CD4-positive, alpha-beta memory T cell (primary cell): ENCODE measurements around the gene LSM14B. TPM values are rescaled to one million over a fixed set of nuclear protein-coding genes. Genes with fewer than 3 reads are reported as not detected.

Experiments used
- CTCF ChIA-PET: fragments of 350-600 bp; sonication (Branson Sonifier 250); formaldehyde crosslinking; loops from one replicate; lab custom pipeline; 2021; ENCODE audit warnings: inconsistent platforms; ENCODE audit not compliant: partially characterized antibody; lab: Charles Lee
- POLR2A ChIA-PET: fragments of 350-600 bp; sonication (Branson Sonifier 250); formaldehyde crosslinking; loops from one replicate; lab custom pipeline; 2021; ENCODE audit not compliant: partially characterized antibody; lab: Charles Lee
- DNase-seq, 5 donors: peaks; one replicate each; pipeline versions ENCODE4 v3.0.0 to v3.0.0-alpha.2; 2020 to 2022; ENCODE audit warnings: mixed read lengths in 1 of 5
- H3K27ac ChIP-seq: one replicate; pipeline ENCODE4 v1.7.0; 2013; ENCODE audit warnings: low read depth, low read length
- H3K27me3 ChIP-seq: 2 replicates; pipeline ENCODE4 v1.7.0; 2013; ENCODE audit warnings: mild to moderate bottlenecking, low read length, moderate library complexity; ENCODE audit not compliant: insufficient read depth
- H3K36me3 ChIP-seq: 2 replicates; pipeline ENCODE4 v1.7.0; 2013; ENCODE audit warnings: mild to moderate bottlenecking, low read length, moderate library complexity; ENCODE audit not compliant: insufficient read depth
- H3K4me1 ChIP-seq: 2 replicates; pipeline ENCODE4 v1.7.0; 2013; ENCODE audit warnings: mild to moderate bottlenecking, low read length, moderate library complexity; ENCODE audit not compliant: insufficient read depth
- H3K4me3 ChIP-seq, 2 donors: one replicate each; pipeline ENCODE4 v1.7.0; 2013; ENCODE audit warnings: low read length in 2 of 2, mild to moderate bottlenecking in 1 of 2
- H3K9me3 ChIP-seq, 2 donors: one replicate each; pipeline ENCODE4 v1.7.0; 2013; ENCODE audit warnings: low read length in 2 of 2, control low read depth in 1 of 2; ENCODE audit not compliant: control insufficient read depth in 1 of 2
- H3K27ac Mint-ChIP-seq, 7 donors: one replicate each; pipeline ENCODE4 v1.8.0; 2020 to 2021; ENCODE audit warnings: mixed read lengths in 7 of 7, mild to moderate bottlenecking in 6 of 7, inconsistent platforms in 3 of 7, moderate library complexity in 3 of 7
- H3K27me3 Mint-ChIP-seq, 2 donors: one replicate each; pipeline ENCODE4 v1.8.0; 2020 to 2021; ENCODE audit warnings: mixed read lengths in 2 of 2
- H3K36me3 Mint-ChIP-seq, 2 donors: one replicate each; pipeline ENCODE4 v1.8.0; 2020 to 2021; ENCODE audit warnings: mixed read lengths in 2 of 2, inconsistent platforms in 1 of 2, mild to moderate bottlenecking in 1 of 2
- H3K4me1 Mint-ChIP-seq, 4 donors: one replicate each; pipeline ENCODE4 v1.8.0; 2020 to 2021; ENCODE audit warnings: mixed read lengths in 4 of 4, mild to moderate bottlenecking in 1 of 4
- H3K4me3 Mint-ChIP-seq, 8 donors: one replicate each; pipeline ENCODE4 v1.8.0; 2020 to 2021; ENCODE audit warnings: mixed read lengths in 8 of 8, mild to moderate bottlenecking in 7 of 8, moderate library complexity in 6 of 8, inconsistent platforms in 3 of 8
- H3K9me3 Mint-ChIP-seq, 8 donors: one replicate each; pipeline ENCODE4 v1.8.0; 2020 to 2021; ENCODE audit warnings: mixed read lengths in 8 of 8, mild to moderate bottlenecking in 5 of 8, inconsistent platforms in 3 of 8, moderate library complexity in 1 of 8
- intact Hi-C: fragments of 100-400 bp; cut with micrococcal nuclease; formaldehyde crosslinking; loops from one replicate; pipeline ENCODE4 v1.15.1; 2023
- polyA plus RNA-seq, 2 donors: library from polyadenylated mRNA; unstranded; fragments of 300-500 nt; fragmentation: Illumina TruSeq; gene quantifications; one replicate each; pipeline ENCODE4 v1.2.3, GENCODE V29; 2021
- total RNA-seq, 2 experiments: library from RNA; stranded (reverse); gene quantifications; one replicate each; pipeline ENCODE4 v1.2.3, GENCODE V29; 2021

Gene LSM14B
- total and polyA plus RNA-seq, 4 experiments from 2014 or later: 0.78 to 50.3 (median 24.8) TPM

DNA sequence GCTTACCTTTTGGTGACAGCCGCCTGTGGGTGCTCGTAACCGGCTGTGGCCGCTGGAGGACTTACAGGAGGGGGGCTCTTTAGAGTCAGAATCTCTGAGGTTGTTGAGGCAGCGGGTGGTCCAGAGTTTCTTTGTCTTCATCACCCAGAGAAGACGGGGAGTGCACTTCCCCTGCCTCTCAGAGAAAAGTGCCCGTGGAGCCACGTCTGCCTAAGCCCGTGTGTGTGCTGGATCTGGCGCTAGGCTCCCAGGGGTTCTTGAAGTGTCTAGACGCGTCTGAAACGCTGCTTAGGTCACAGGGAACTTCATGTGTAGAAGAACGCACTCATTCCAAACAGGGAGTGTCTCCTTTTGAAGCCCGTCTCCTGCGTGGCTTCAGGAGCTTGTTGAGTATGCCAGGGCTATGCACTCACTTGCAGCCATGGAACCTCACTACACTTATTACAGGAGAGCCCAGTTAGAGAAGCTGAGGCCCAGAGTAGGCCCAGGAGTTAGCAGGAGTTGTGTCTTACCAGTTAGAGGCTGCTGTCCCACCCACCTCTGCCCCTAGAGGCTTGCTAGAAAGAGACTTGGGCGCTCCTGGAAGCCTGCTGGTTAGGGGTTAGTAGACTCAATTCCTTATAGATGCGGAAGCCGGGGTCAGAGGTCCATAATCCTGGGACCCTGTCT, 1.3 kb downstream of the LSM14B start:
- Histone ChIP-seq H3K4me1 (peaks cover 32% of the 10 kb centered on the region), H3K27me3 (no peaks in the 10 kb centered on the region), H3K4me3 (peak overlapping the region in 1 of 2 donors; percentile 47), H3K36me3 (peaks cover 36% of the 10 kb centered on the region), H3K27ac (peak overlapping the region; percentile 25), H3K9me3 (no peaks in the 10 kb centered on the region)
- intact Hi-C loops: loop anchor here (5.0 kb wide), 1 partner anchor 264 kb away; the partner anchor contains the start of gene RPS21
- Mint-ChIP-seq H3K36me3 (peaks cover 27 to 46% of the 10 kb centered on the region in 2 donors), H3K9me3 (peaks cover 0 to 2% (median 0%) of the 10 kb centered on the region in 8 donors), H3K27me3 (no peaks in the 10 kb centered on the region), H3K4me3 (peak overlapping the region; percentile 80 to 88 (median 86)), H3K4me1 (peaks cover 27 to 71% (median 49%) of the 10 kb centered on the region in 4 donors), H3K27ac (peak overlapping the region; percentile 62 to 92 (median 83))
- ChIA-PET POLR2A (interaction anchor here (0.5 to 11.1 kb wide), 6 partner anchors 9 to 62 kb away, joined by 3 to 130 read pairs (median 10); partner anchors contain the start of genes PSMA7, SS18L1 and TAF4), CTCF (interaction anchor here (1.4 to 5.5 kb wide), 3 partner anchors 12 to 112 kb away, joined by 4 to 35 read pairs (median 8); no protein-coding TSS in a partner anchor)
- peak in 1 of 5 donors; percentile 38 for DNase-seq

DNA sequence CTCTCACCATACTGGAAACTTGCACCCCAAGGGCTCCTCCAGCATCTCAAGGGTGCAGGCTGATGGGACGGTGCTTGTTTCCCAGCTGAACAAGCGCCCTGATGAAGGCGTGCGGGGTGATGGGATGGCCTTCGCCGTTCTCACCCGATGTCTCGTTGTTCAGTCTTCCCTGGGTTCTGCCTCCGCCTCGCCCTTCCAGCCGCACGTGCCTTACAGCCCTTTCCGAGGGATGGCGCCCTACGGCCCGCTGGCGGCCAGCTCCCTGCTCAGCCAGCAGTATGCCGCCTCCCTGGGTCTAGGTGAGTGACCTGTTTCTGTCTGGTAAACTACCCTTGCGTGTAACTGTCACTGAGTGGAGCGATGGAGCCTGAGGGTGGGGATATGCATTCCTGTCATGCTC, 3.9 kb downstream of the LSM14B start:
- peak in 1 of 5 donors; percentile 20 for DNase-seq
- H3K36me3 ChIP-seq: peaks cover 60% of the 10 kb centered on the region
- H3K27ac Mint-ChIP-seq: peak overlapping the region in 1 of 7 donors; percentile 51

DNA sequence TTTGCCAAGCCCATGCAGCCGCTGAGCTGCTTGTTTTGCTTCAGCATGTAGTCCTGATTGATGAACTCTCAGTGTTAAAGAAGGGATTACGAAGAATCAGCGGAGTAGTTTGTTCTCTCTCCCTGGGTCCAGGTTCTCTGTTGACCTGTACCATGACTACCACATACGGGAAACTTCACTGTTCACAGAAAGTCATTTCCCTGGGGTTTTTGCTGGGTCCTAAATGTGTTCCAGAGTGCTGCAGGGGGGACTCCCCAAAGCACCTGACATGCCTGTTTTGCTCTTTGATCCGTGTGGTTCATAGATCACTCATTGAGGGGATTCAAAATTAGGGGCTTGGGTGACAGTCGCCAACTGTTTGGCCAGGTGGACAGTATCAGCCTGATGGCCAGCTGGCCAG, 5.5 kb downstream of the LSM14B start:
- Histone ChIP-seq H3K4me1 (peaks cover 20% of the 10 kb centered on the region), H3K4me3 (no peak overlapping the region), H3K9me3 (no peaks in the 10 kb centered on the region), H3K27me3 (no peaks in the 10 kb centered on the region), H3K27ac (no peak overlapping the region), H3K36me3 (peaks cover 74% of the 10 kb centered on the region)
- peaks cover 0 to 2% (median 0%) of the 10 kb centered on the region in 8 donors for H3K9me3 Mint-ChIP-seq
- peaks cover 51 to 83% of the 10 kb centered on the region in 2 donors for H3K36me3 Mint-ChIP-seq
- peaks cover 23 to 64% (median 54%) of the 10 kb centered on the region in 4 donors for H3K4me1 Mint-ChIP-seq
- DNase-seq: no peak
- CTCF ChIA-PET: interaction anchor here (2.4 to 5.5 kb wide), 2 partner anchors 8 to 117 kb away, joined by 5 to 35 read pairs; no protein-coding TSS in a partner anchor
- peak overlapping the region in 3 of 7 donors; percentile 38 to 79 (median 48) for H3K27ac Mint-ChIP-seq
- H3K4me3 Mint-ChIP-seq: peak overlapping the region in 1 of 8 donors; percentile 45
- H3K27me3 Mint-ChIP-seq: no peaks in the 10 kb centered on the region
- POLR2A ChIA-PET: interaction anchor here (11.1 kb wide), 1 partner anchor 16 kb away, joined by 115 read pairs; the partner anchor contains the start of genes PSMA7 and SS18L1
- intact Hi-C loops: no loop called here

More for the DNA sequence above, 3.9 kb downstream of the LSM14B start:
- Histone ChIP-seq H3K27me3 (no peaks in the 10 kb centered on the region), H3K4me3 (no peak overlapping the region), H3K27ac (no peak overlapping the region), H3K4me1 (peaks cover 20% of the 10 kb centered on the region), H3K9me3 (no peaks in the 10 kb centered on the region)
- peaks cover 18 to 57% (median 47%) of the 10 kb centered on the region in 4 donors for H3K4me1 Mint-ChIP-seq
- CTCF ChIA-PET: interaction anchor here (2.4 to 5.5 kb wide), 2 partner anchors 10 to 115 kb away, joined by 8 to 35 read pairs; no protein-coding TSS in a partner anchor
- POLR2A ChIA-PET: interaction anchor here (1.0 to 11.1 kb wide), 3 partner anchors 10 to 59 kb away, joined by 3 to 130 read pairs (median 115); partner anchors contain the start of genes PSMA7, SS18L1 and TAF4
- H3K4me3 Mint-ChIP-seq: no peak overlapping the region
- peaks cover 38 to 69% of the 10 kb centered on the region in 2 donors for H3K36me3 Mint-ChIP-seq
- no peaks in the 10 kb centered on the region for H3K27me3 Mint-ChIP-seq
- H3K9me3 Mint-ChIP-seq: peaks cover 0 to 2% (median 0%) of the 10 kb centered on the region in 8 donors
- intact Hi-C loops: no loop called here

DNA sequence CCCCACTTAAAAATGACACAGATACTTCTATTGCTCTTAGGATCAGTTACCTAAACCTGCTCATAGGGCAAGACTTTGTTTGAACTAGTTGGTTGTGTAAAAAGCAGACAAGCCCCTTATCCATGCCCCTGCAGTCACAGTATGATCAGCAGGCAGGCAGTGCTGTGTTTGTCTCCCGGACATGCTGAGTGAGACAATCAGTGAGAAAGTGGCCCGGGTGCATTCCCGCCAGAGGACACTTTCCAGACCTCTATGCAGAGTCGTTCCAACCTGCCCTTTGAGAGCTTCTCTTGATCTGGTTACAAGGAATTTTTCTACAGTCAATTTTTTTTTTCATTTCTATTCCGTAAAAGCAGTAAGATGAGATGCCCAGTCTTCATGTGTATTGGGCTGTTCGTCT, 6.2 kb downstream of the LSM14B start:
- peaks cover 79% of the 10 kb centered on the region for H3K36me3 ChIP-seq
- no peak overlapping the region for H3K4me3 Mint-ChIP-seq
- no peak overlapping the region for H3K27ac ChIP-seq
- CTCF ChIA-PET: interaction anchor here (1.2 to 2.4 kb wide), 2 partner anchors 24 to 118 kb away, joined by 3 to 5 read pairs; no protein-coding TSS in a partner anchor
- H3K27me3 ChIP-seq: no peaks in the 10 kb centered on the region
- no peaks in the 10 kb centered on the region for H3K9me3 ChIP-seq
- POLR2A ChIA-PET: no interaction called here
- H3K4me1 ChIP-seq: peaks cover 16% of the 10 kb centered on the region
- intact Hi-C loops: no loop called here
- H3K4me3 ChIP-seq: no peak overlapping the region
- no peaks in the 10 kb centered on the region for H3K9me3 Mint-ChIP-seq
- no peaks in the 10 kb centered on the region for H3K27me3 Mint-ChIP-seq
- DNase-seq: no peak
- H3K27ac Mint-ChIP-seq: peak overlapping the region in 3 of 7 donors; percentile 29 to 79 (median 66)
- H3K36me3 Mint-ChIP-seq: peaks cover 51 to 84% of the 10 kb centered on the region in 2 donors
- peaks cover 22 to 65% (median 51%) of the 10 kb centered on the region in 4 donors for H3K4me1 Mint-ChIP-seq

DNA sequence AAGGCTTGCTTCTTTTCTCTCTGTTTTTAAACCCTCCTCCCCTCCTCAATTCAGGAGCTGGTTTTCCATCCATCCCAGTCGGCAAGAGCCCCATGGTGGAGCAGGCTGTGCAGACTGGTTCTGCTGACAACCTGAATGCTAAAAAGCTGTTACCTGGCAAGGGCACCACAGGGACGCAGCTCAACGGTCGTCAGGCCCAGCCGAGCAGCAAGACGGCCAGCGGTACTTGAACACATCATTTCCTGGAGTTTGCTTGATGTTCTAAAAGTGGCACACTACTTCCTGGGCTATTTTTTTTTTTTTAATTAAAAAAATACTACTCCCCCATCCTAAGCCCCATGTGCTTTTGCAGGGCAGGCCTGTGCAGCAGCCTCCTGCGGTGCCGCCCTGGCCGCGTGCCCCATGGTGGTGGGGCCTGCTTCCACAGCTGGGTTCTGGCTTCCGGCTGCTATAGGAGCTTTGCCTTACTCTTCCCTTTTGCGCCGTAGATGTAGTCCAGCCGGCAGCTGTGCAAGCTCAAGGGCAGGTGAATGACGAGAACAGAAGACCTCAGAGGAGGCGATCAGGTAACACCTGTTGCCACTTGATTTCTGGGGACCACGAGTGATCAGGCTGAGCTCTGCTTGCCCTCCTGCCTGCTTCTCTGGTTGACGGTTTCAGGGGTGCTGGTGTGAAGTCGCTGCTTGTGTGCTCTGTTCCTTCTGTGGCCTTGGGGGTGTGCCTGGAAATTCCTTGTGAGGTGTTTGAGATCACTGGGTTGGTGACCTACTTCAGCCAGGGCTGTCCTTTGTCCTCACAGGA, 7.7 kb downstream of the LSM14B start:
- Mint-ChIP-seq H3K27ac (peak overlapping the region in 5 of 7 donors; percentile 10 to 66 (median 30)), H3K4me1 (peaks cover 18 to 51% (median 42%) of the 10 kb centered on the region in 4 donors), H3K27me3 (no peaks in the 10 kb centered on the region), H3K4me3 (peak overlapping the region in 2 of 8 donors; percentile 10 to 31), H3K9me3 (no peaks in the 10 kb centered on the region), H3K36me3 (peaks cover 54 to 85% of the 10 kb centered on the region in 2 donors)
- POLR2A ChIA-PET: interaction anchor here (0.7 to 1.0 kb wide), 3 partner anchors 12 to 64 kb away, joined by 3 read pairs; partner anchors contain the start of genes PSMA7, SS18L1 and TAF4
- Histone ChIP-seq H3K4me1 (peaks cover 3% of the 10 kb centered on the region), H3K4me3 (no peak overlapping the region), H3K9me3 (no peaks in the 10 kb centered on the region), H3K27ac (no peak overlapping the region), H3K36me3 (peaks cover 90% of the 10 kb centered on the region), H3K27me3 (no peaks in the 10 kb centered on the region)
- no peak for DNase-seq
- CTCF ChIA-PET: interaction anchor here (1.2 to 2.4 kb wide), 3 partner anchors 12 to 119 kb away, joined by 3 to 6 read pairs (median 5); no protein-coding TSS in a partner anchor
- intact Hi-C loops: no loop called here

DNA sequence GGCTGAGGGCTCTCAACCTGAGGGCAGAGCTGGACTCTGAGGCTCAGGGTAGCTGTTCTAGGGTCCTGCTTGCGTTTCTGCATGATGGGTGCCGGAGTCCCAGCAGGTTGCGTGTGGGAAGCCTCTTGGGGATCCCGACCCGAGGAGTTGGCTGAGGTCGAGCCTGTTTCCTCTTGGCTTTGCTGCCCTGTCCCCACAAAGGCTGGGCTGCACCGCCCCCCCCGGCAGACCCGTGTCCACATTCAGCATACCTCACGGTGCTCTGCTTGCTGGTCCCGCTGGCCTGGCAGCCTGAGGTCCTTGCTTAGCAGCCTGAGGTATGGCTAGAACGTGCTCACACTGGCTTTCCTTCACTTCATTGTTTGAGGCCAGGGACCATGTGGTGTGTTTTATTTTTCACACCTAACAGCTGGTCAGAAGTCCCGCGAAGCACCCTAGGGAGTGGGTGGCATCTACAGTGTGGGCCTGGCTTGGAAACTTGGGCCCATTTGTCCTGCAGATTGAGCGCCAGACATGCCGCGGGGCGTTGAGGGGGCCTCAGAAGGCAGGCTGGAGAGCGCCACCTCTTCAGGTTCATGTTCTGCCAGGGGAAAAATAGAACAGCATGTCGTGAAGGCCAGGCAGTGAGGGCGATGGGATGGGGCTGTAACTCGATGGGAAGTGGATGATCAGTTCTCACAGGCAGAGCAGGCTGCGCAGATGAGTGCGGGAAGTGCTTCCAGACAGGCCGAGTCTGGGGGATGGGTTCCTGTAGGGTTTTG, 9.5 kb downstream of the LSM14B start:
- Mint-ChIP-seq H3K27ac (peak overlapping the region in 6 of 7 donors; percentile 2 to 92 (median 79)), H3K36me3 (peaks cover 46 to 90% of the 10 kb centered on the region in 2 donors), H3K4me1 (peaks cover 13 to 48% (median 36%) of the 10 kb centered on the region in 4 donors), H3K4me3 (peak overlapping the region in 5 of 8 donors; percentile 19 to 69 (median 59)), H3K27me3 (no peaks in the 10 kb centered on the region), H3K9me3 (no peaks in the 10 kb centered on the region)
- Histone ChIP-seq H3K4me3 (no peak overlapping the region), H3K27me3 (no peaks in the 10 kb centered on the region), H3K4me1 (peaks cover 3% of the 10 kb centered on the region), H3K27ac (no peak overlapping the region), H3K36me3 (peaks cover 88% of the 10 kb centered on the region), H3K9me3 (no peaks in the 10 kb centered on the region)
- ChIA-PET CTCF (no interaction called here), POLR2A (interaction anchor here (1.4 to 3.0 kb wide), 3 partner anchors 8 to 12 kb away, joined by 5 to 13 read pairs (median 6); partner anchors contain the start of genes PSMA7 and SS18L1)
- intact Hi-C loops: no loop called here
- DNase-seq: peak in 1 of 5 donors; percentile 5
